Adrenal gland (tissue), 12 donors: ENCODE data around the gene WIPF3. TPM values are rescaled to one million over a fixed set of nuclear protein-coding genes. Genes with fewer than 3 reads are reported as not detected.

ENCODE experiments used
- DNase-seq, 7 donors: peaks; one replicate each; pipeline ENCODE4 v3.0.0-alpha.2; 2019 to 2020
- H3K27ac ChIP-seq, 5 donors: fragments of 200-600 bp; sonication (generic) in 4 of 5; 1 replicate in 3 of 5; 2 replicates in 2 of 5; pipeline versions ENCODE4 v1.5.1 to v1.8.0; 2016 to 2020; ENCODE audit warnings: mild to moderate bottlenecking in 1 of 5
- H3K27me3 ChIP-seq: fragments of 200-600 bp; 2 replicates; pipeline ENCODE4 v1.8.0; 2021
- H3K36me3 ChIP-seq, 2 donors: fragments of 200-600 bp; replicated peaks in 1 of 2; 1 replicate in 1 of 2; 2 replicates in 1 of 2; pipeline versions ENCODE4 v1.5.1 to v1.8.0; 2018 to 2022
- H3K4me1 ChIP-seq, 2 donors: fragments of 200-600 bp; replicated peaks in 1 of 2; 1 replicate in 1 of 2; 2 replicates in 1 of 2; pipeline versions ENCODE4 v1.5.1 to v1.8.0; 2018 to 2021
- H3K4me3 ChIP-seq, 4 donors: fragments of 200-600 bp; sonication (generic) in 3 of 4; one replicate each; pipeline ENCODE4 v1.5.1; 2016 to 2018
- H3K9me3 ChIP-seq, 3 donors: fragments of 200-600 bp; sonication (generic) in 1 of 3; replicated peaks in 1 of 3; 1 replicate in 2 of 3; 2 replicates in 1 of 3; pipeline versions ENCODE4 v1.5.1 to v1.8.0; 2016 to 2021
- CTCF ChIP-seq, 6 experiments: fragments of 450-650 bp in 4 of 6; fragments of 200-600 bp in 2 of 6; sonication (generic) in 1 of 6; IDR thresholded peaks; 1 replicate in 5 of 6; 2 replicates in 1 of 6; pipeline versions ENCODE4 v1.5.1 to v1.8.0; 2016 to 2021; ENCODE audit warnings: antibody characterized with exemption in 6 of 6, mild to moderate bottlenecking in 2 of 6, moderate library complexity in 1 of 6
- POLR2A ChIP-seq, 2 donors: fragments of 450-650 bp; IDR thresholded peaks; one replicate each; pipeline ENCODE4 v1.6.1; 2017; ENCODE audit warnings: antibody characterized with exemption in 2 of 2, mild to moderate bottlenecking in 2 of 2, moderate library complexity in 1 of 2
- WGBS, 4 donors: extraction: QIAGEN DNeasy Blood & Tissue Kit in 2 of 4; methylation state at CpG; one replicate each; pipeline versions ENCODE4 v1.1.5 to v1.1.7; 2013 to 2017; 5-methylcytosine and 5-hydroxymethylcytosine counted together
- intact Hi-C, 2 donors: fragments of 100-400 bp; cut with DNase I; formaldehyde crosslinking; loops; one replicate each; pipeline versions ENCODE4 v1.14.1 to v1.15.0; 2022 to 2023
- polyA plus RNA-seq, 3 donors: library from polyadenylated mRNA; stranded (reverse); fragments of 200-250 nt in 2 of 3; fragments of 350-450 nt in 1 of 3; fragmentation: Illumina TruSeq in 1 of 3; extraction: RNeasy Lipid Tissue Mini Kit (QIAGEN cat#74804) in 1 of 3; gene quantifications; one replicate each; pipeline ENCODE4 v1.2.3, GENCODE V29; 2013 to 2014
- total RNA-seq, 9 donors: library from RNA; depleted of rRNA in 4 of 9; stranded (reverse); fragments of >200 nt in 4 of 9; fragments of 120-200 nt in 1 of 9; fragmentation: NEBNext Ultra II Directional in 1 of 9; extraction: Animal tissue kit (Norgen Biotek cat#: 25700) in 1 of 9; gene quantifications; one replicate each; pipeline versions ENCODE4 v1.1.0 to v1.2.4, GENCODE V29; 2013 to 2023
- donor health status: healthy with polysubstance abuse.
- donor health status: Bipolar disorder and iron deficiency.
- donor health status: DM: yes; HTN: yes; CAD: no.
- donor health status: DM: no; HTN: no; CAD: no.
- donor health status: DM: no; HTN: no; CAD: no.
- donor health status: DM: yes; HTN: yes; CAD: no.

Gene WIPF3
- total and polyA plus RNA-seq, 12 donors: 0.50 to 16.0 (median 5.2) TPM

GRCh38 chr7:29893351-29893965 is 87.2 kb downstream of the WIPF3 start:
- DNase-seq: no peak
- Histone ChIP-seq H3K4me3 (no peak overlapping the region), H3K36me3 (no peaks in the 10 kb centered on the region), H3K27me3 (no peaks in the 10 kb centered on the region), H3K27ac (no peak overlapping the region), H3K9me3 (no peaks in the 10 kb centered on the region), H3K4me1 (no peaks in the 10 kb centered on the region)
- TF ChIP-seq POLR2A (IDR thresholded peaks at IDR 0.05): no peak
- no peak for TF ChIP-seq CTCF (IDR thresholded peaks at IDR 0.05)
- intact Hi-C loops: no loop called here
- 68 to 89% (median 72%) methylated on average over 3 to 6 of the region's 6 CpGs for WGBS, 4 donors

- TF ChIP-seq CTCF (IDR thresholded peaks at IDR 0.05): no peak
- no peak for TF ChIP-seq POLR2A (IDR thresholded peaks at IDR 0.05)
- no peaks in the 10 kb centered on the region for H3K36me3 ChIP-seq
- 57 to 83% (median 82%) methylated on average over 2 of the region's 2 CpGs for WGBS, 4 donors
- H3K4me3 ChIP-seq: no peak overlapping the region
- H3K27me3 ChIP-seq: no peaks in the 10 kb centered on the region
- no peak overlapping the region for H3K27ac ChIP-seq
- no peak for DNase-seq
- no peaks in the 10 kb centered on the region for H3K4me1 ChIP-seq
- intact Hi-C loops: no loop called here
- no peaks in the 10 kb centered on the region for H3K9me3 ChIP-seq
Measured at GRCh38 chr7:29894256-29894655, 87.9 kb downstream of the WIPF3 start.

- TF ChIP-seq CTCF (IDR thresholded peaks at IDR 0.05) (no peak), POLR2A (IDR thresholded peaks at IDR 0.05) (no peak)
- H3K9me3 ChIP-seq: no peaks in the 10 kb centered on the region
- WGBS, 4 donors: 80 to 90% (median 82%) methylated on average over 6 of the region's 6 CpGs
- DNase-seq: no peak
- intact Hi-C loops: no loop called here
- no peaks in the 10 kb centered on the region for H3K36me3 ChIP-seq
- no peak overlapping the region for H3K27ac ChIP-seq
- no peaks in the 10 kb centered on the region for H3K4me1 ChIP-seq
- H3K4me3 ChIP-seq: no peak overlapping the region
- H3K27me3 ChIP-seq: no peaks in the 10 kb centered on the region
Measured at GRCh38 chr7:29895559-29895958, 89.3 kb downstream of the WIPF3 start.

DNA sequence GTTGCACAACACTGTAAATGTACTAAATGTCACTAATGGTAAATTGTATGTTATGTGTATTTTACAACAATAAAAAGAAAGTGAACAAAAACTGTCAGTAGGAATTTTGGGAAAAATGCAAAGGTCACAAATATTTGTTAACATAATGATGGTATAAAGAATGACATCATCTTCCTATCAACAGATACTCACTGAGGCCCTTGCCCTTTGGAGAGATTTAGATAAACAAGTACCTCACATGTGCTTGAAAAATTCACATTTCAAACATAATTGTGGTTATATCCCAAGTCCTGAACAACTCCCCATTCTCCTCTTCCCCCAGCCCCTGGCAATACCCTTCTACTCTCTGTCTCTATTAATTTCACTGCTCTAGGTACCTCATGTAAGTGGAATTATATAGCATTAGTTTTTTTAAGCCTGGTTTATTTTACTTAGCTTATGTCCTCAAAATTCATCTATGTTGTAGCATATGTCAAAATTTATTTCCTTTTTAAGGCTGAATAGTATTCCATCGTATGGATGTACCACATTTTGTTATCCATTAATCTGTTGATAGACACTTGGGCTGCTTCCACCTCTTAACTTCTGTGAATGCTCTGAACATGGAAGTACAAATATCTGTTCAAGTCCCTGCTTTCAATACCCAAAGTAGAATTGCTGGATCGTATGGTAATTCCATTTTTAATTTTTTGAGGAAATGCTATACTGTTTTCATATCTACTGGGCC is 90.5 kb downstream of the WIPF3 start:
- H3K27ac ChIP-seq: no peak overlapping the region
- 88 to 99% (median 98%) methylated on average over 2 of the region's 2 CpGs for WGBS, 4 donors
- TF ChIP-seq CTCF (IDR thresholded peaks at IDR 0.05) (no peak), POLR2A (IDR thresholded peaks at IDR 0.05) (no peak)
- DNase-seq: no peak
- H3K4me1 ChIP-seq: no peaks in the 10 kb centered on the region
- no peaks in the 10 kb centered on the region for H3K9me3 ChIP-seq
- intact Hi-C loops: no loop called here
- no peaks in the 10 kb centered on the region for H3K27me3 ChIP-seq
- H3K36me3 ChIP-seq: no peaks in the 10 kb centered on the region
- H3K4me3 ChIP-seq: no peak overlapping the region
